NB4 (cell line): ENCODE results near the gene HNRNPUL1.

Source experiments
- CTCF ChIP-seq: IDR thresholded peaks from one replicate; pipeline ENCODE4 v1.5.1; 2012; ENCODE audit warnings: low read depth, low read length
- MAX ChIP-seq: IDR thresholded peaks from 2 replicates; pipeline ENCODE4 v1.6.1; 2011; ENCODE audit warnings: low read depth, low read length

GRCh38 chr19:41356984-41357739 is 93.0 kb downstream of the HNRNPUL1 start:
- no peak for TF ChIP-seq CTCF
- no peak for TF ChIP-seq MAX
